HepG2 (cell line): ENCODE results near the gene BABAM1. TPM values are rescaled to one million over a fixed set of nuclear protein-coding genes. Genes with fewer than 3 reads are reported as not detected.
A peak's percentile ranks its signal among the peaks of the same experiment; 100 is the strongest.

ENCODE experiments used
- AFF4 ChIP-seq: sonication (generic); formaldehyde crosslinking; IDR thresholded peaks from 2 replicates; pipeline ENCODE4 v1.4.0; 2020; ENCODE audit warnings: missing genetic modification reagents
- EP300 ChIP-seq, 3 experiments: sonication (generic) in 1 of 3; formaldehyde crosslinking in 1 of 3; IDR thresholded peaks; 2 replicates each; pipeline versions ENCODE4 v1.5.1 to v1.6.1; 2011 to 2020; ENCODE audit warnings: low read depth in 2 of 3, low read length in 2 of 3, borderline replicate concordance in 1 of 3, improper control_type of control experiment in 1 of 3, mild to moderate bottlenecking in 1 of 3, missing genetic modification reagents in 1 of 3, moderate library complexity in 1 of 3
- HMG20A ChIP-seq: IDR thresholded peaks from 2 replicates; pipeline ENCODE4 v1.6.1; 2016; ENCODE audit warnings: borderline replicate concordance
- HMGXB4 ChIP-seq, 2 experiments: sonication (generic) in 1 of 2; formaldehyde crosslinking in 1 of 2; IDR thresholded peaks; 2 replicates each; pipeline versions ENCODE4 v1.4.0 to v1.6.1; 2018 to 2020; ENCODE audit warnings: missing genetic modification reagents in 2 of 2, borderline replicate concordance in 1 of 2, low read depth in 1 of 2, mild to moderate bottlenecking in 1 of 2, missing biosample characterization in 1 of 2
- HNRNPL ChIP-seq: fragments of 200-400 bp; formaldehyde crosslinking; IDR thresholded peaks from 2 replicates; pipeline ENCODE4 v1.6.1; 2017; ENCODE audit warnings: mild to moderate bottlenecking, low read depth, low read length
- IRF2 ChIP-seq: IDR thresholded peaks from 2 replicates; pipeline ENCODE4 v1.6.1; 2018; ENCODE audit warnings: missing genetic modification reagents, missing compliant biosample characterization
- JDP2 ChIP-seq: sonication (generic); formaldehyde crosslinking; IDR thresholded peaks from 2 replicates; pipeline ENCODE4 v1.8.1; 2022; ENCODE audit warnings: missing genetic modification reagents, borderline replicate concordance
- KMT2A ChIP-seq: sonication (generic); formaldehyde crosslinking; IDR thresholded peaks from 2 replicates; pipeline ENCODE4 v1.4.0; 2020; ENCODE audit warnings: missing genetic modification reagents
- MAFK ChIP-seq, 2 experiments: IDR thresholded peaks in 1 of 2; conservative IDR thresholded peaks in 1 of 2; 2 replicates each; pipeline ENCODE4 v1.6.1; 2011; ENCODE audit warnings: improper control_type of control experiment in 2 of 2, low read length in 2 of 2
- NR1H2 ChIP-seq: sonication (generic); formaldehyde crosslinking; IDR thresholded peaks from 2 replicates; pipeline ENCODE4 v1.8.1; 2022; ENCODE audit warnings: low read depth, missing genetic modification reagents, borderline replicate concordance
- PHF21A ChIP-seq: sonication (generic); formaldehyde crosslinking; IDR thresholded peaks from 2 replicates; pipeline ENCODE4 v1.5.0; 2020; ENCODE audit warnings: mild to moderate bottlenecking, missing genetic modification reagents
- PRDM15 ChIP-seq: sonication (generic); formaldehyde crosslinking; IDR thresholded peaks from 2 replicates; pipeline ENCODE4 v1.4.0; 2020; ENCODE audit warnings: missing genetic modification reagents
- SMC3 ChIP-seq: IDR thresholded peaks from 2 replicates; pipeline ENCODE4 v1.6.1; 2011; ENCODE audit warnings: low read length, improper control_type of control experiment
- ZNF556 ChIP-seq: sonication (generic); formaldehyde crosslinking; IDR thresholded peaks from 2 replicates; pipeline ENCODE4 v1.4.0; 2020; ENCODE audit warnings: mild to moderate bottlenecking, missing genetic modification reagents, borderline replicate concordance
- ZNF570 ChIP-seq: sonication (generic); formaldehyde crosslinking; IDR thresholded peaks from 2 replicates; pipeline ENCODE4 v1.4.0; 2020; ENCODE audit warnings: mild to moderate bottlenecking, missing genetic modification reagents, borderline replicate concordance
- ZNF776 ChIP-seq: sonication (generic); formaldehyde crosslinking; IDR thresholded peaks from 2 replicates; pipeline ENCODE4 v1.4.0; 2020; ENCODE audit warnings: mild to moderate bottlenecking, missing genetic modification reagents
- polyA plus RNA-seq, 8 experiments: library from polyadenylated mRNA; depleted of rRNA in 3 of 8; stranded (reverse) in 7 of 8; unstranded in 1 of 8; fragments of >200 nt; fragmentation: Illumina TruSeq in 4 of 8; extraction: Trizol in 4 of 8; gene quantifications; 2 replicates each; pipeline versions ENCODE4 v1.2.1 to v1.2.3, GENCODE V29; 2011 to 2016; ENCODE audit warnings: low read depth in 4 of 8, missing spikeins in 1 of 8, mixed read lengths in 1 of 8; ENCODE audit not compliant: insufficient read depth in 1 of 8
- total RNA-seq, 5 experiments: library from RNA; depleted of rRNA; stranded (reverse); fragments of >200 nt; fragmentation: Illumina TruSeq; extraction: Trizol; gene quantifications; 2 replicates each; pipeline ENCODE4 v1.2.3, GENCODE V29; 2016; ENCODE audit warnings: low read depth in 1 of 5

Gene BABAM1
- total and polyA plus RNA-seq, 2 of the 13 experiments (the other 11 are each of a cell fraction or from before 2014, with no cell fraction given) = 70.0 to 82.0 TPM

GRCh38 chr19:17305517-17306284, 38.5 kb downstream of the BABAM1 start, which contains the start of gene MRPL34 (continued):
- no peak for TF ChIP-seq KMT2A (CRISPR knock-in tag)
- TF ChIP-seq MAFK (conservative IDR thresholded peaks at IDR 0.05 in 1 of 2, IDR thresholded peaks at IDR 0.05 in 1 of 2; ENCODE audit: low read length in 2 of 2) = no peak
- peak; percentile 89 for TF ChIP-seq PHF21A (CRISPR knock-in tag)
- no peak for TF ChIP-seq EP300 (IDR thresholded peaks at IDR 0.05; ENCODE audit: low read depth in 2 of 2, low read length in 2 of 2)
- TF ChIP-seq EP300 (CRISPR knock-in tag; IDR thresholded peaks at IDR 0.05; ENCODE audit: borderline replicate concordance) = no peak
- no peak; the same call in 1 of the 2 replicates for TF ChIP-seq SMC3
- TF ChIP-seq HMG20A (CRISPR knock-in tag) = no peak
- TF ChIP-seq ZNF570 = no peak
- TF ChIP-seq HMGXB4 (CRISPR knock-in tag; IDR thresholded peaks at IDR 0.05; ENCODE audit: borderline replicate concordance in 1 of 2, low read depth in 1 of 2) = peak; percentile 72 to 89
- TF ChIP-seq ZNF556 (CRISPR knock-in tag) = no peak; the same call in 1 of the 2 replicates
- TF ChIP-seq ZNF776 = peak; percentile 66; the same call in 1 of the 2 replicates
- TF ChIP-seq HNRNPL = peak; percentile 100
- peak; percentile 77; the same call in 1 of the 2 replicates for TF ChIP-seq IRF2 (CRISPR knock-in tag)
- no peak; the same call in 1 of the 2 replicates for TF ChIP-seq AFF4
- TF ChIP-seq PRDM15 (CRISPR knock-in tag) = peak; percentile 68
- no peak for TF ChIP-seq NR1H2 (CRISPR knock-in tag)
- TF ChIP-seq JDP2 = no peak
